Upper lobe of left lung (tissue), 4 donors: Measurements from ENCODE around the gene RPL32.

Experiments
- CTCF ChIP-seq, 6 experiments: fragments of 450-650 bp in 4 of 6; fragments of 200-600 bp in 2 of 6; sonication (generic) in 2 of 6; IDR thresholded peaks; one replicate each; pipeline ENCODE4 v1.5.1; 2016 to 2019; ENCODE audit warnings: antibody characterized with exemption in 6 of 6
- EP300 ChIP-seq, 4 donors: sonication (generic); formaldehyde crosslinking; IDR thresholded peaks; one replicate each; pipeline ENCODE4 v1.5.1; 2017; ENCODE audit warnings: antibody characterized with exemption in 4 of 4, control low read depth in 2 of 4
- POLR2A ChIP-seq, 4 donors: fragments of 450-650 bp; IDR thresholded peaks; one replicate each; pipeline ENCODE4 v1.5.1; 2016 to 2017; ENCODE audit warnings: antibody characterized with exemption in 4 of 4, mild to moderate bottlenecking in 2 of 4
- POLR2AphosphoS5 ChIP-seq, 2 donors: sonication (generic); formaldehyde crosslinking; IDR thresholded peaks; one replicate each; pipeline ENCODE4 v1.5.1; 2017; ENCODE audit warnings: antibody characterized with exemption in 2 of 2

GRCh38 chr3:12871404-12871983 lies 30.1 kb upstream of the RPL32 start:
- TF ChIP-seq CTCF (IDR thresholded peaks at IDR 0.05) (no peak), POLR2A (IDR thresholded peaks at IDR 0.05) (no peak), POLR2AphosphoS5 (IDR thresholded peaks at IDR 0.05) (no peak), EP300 (IDR thresholded peaks at IDR 0.05) (no peak)
